ENCODE data around the gene NNT. TPM values are rescaled to one million over a fixed set of nuclear protein-coding genes. Genes with fewer than 3 reads are reported as not detected.

NNT gene
- total and polyA plus RNA-seq, 9 of the 15 experiments (the other 6 are each of a cell fraction or from before 2014, with no cell fraction given): 21.9 to 68.6 (median 42.2) TPM

DNA sequence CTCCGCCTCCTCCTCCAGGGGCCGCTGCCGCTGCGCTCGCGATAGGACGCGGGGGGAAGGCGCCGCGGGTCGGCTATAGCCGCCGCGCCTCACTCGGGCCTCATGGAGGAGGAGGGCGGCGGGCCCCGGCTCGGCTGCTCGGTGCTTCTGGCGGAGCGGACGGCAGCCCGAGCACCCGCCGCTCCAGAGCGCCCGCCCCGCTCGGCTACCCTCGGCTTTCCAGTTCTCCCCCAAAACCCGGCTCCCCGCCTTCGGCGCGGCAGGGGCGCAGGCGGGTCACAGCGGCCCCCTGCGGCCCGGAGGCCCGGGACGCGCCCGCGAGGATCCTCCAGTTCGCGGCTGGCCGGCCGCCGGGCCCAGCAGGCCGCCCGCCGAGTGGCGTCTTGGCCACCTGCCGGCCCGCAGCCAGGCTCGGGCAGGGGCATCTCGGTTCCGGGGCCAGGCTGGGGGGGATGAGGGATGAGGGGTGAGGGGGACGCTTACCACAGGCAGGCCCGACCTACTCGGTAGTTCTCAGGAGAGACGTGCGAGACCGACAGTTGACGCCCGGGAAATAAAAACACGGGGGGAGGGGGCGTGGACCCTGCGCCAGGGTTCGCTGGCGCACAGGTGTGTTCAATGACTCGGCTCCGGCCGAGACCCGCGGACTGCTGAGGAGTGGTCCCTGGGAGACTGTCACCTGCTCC lies 46.0 kb upstream of the NNT start, which contains the start of gene PAIP1 (continued):
- peak; percentile 98 for TF ChIP-seq POLR2G (IDR thresholded peaks at IDR 0.05; ENCODE audit: low read depth, low read length)
- peak; percentile 97 for TF ChIP-seq GTF2E2 (tag; IDR thresholded peaks at IDR 0.05)
- TF ChIP-seq L3MBTL2 (IDR thresholded peaks at IDR 0.05): peak; percentile 83
- TF ChIP-seq BRD4 (IDR thresholded peaks at IDR 0.05): peak; percentile 90; the same call in 1 of the 2 replicates
- peak; percentile 96 for TF ChIP-seq HMGXB4 (CRISPR knock-in tag; IDR thresholded peaks at IDR 0.05)
- TF ChIP-seq, protein P1, sequence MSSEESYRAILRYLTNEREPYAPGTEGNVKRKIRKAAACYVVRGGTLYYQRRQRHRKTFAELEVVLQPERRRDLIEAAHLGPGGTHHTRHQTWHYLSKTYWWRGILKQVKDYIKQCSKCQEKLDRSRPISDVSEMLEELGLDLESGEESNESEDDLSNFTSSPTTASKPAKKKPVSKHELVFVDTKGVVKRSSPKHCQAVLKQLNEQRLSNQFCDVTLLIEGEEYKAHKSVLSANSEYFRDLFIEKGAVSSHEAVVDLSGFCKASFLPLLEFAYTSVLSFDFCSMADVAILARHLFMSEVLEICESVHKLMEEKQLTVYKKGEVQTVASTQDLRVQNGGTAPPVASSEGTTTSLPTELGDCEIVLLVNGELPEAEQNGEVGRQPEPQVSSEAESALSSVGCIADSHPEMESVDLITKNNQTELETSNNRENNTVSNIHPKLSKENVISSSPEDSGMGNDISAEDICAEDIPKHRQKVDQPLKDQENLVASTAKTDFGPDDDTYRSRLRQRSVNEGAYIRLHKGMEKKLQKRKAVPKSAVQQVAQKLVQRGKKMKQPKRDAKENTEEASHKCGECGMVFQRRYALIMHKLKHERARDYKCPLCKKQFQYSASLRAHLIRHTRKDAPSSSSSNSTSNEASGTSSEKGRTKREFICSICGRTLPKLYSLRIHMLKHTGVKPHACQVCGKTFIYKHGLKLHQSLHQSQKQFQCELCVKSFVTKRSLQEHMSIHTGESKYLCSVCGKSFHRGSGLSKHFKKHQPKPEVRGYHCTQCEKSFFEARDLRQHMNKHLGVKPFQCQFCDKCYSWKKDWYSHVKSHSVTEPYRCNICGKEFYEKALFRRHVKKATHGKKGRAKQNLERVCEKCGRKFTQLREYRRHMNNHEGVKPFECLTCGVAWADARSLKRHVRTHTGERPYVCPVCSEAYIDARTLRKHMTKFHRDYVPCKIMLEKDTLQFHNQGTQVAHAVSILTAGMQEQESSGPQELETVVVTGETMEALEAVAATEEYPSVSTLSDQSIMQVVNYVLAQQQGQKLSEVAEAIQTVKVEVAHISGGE (CRISPR knock-in tag; IDR thresholded peaks at IDR 0.05): peak in 1 of 3 experiments; percentile 73; a peak in 2 of 6 replicates
- peak; percentile 74 for TF ChIP-seq MTA3 (IDR thresholded peaks at IDR 0.05; ENCODE audit: borderline replicate concordance)
- TF ChIP-seq ZNF57 (CRISPR knock-in tag; IDR thresholded peaks at IDR 0.05): no peak
- no peak; a peak in 1 of 4 replicates for TF ChIP-seq HDAC1 (IDR thresholded peaks at IDR 0.05)
- TF ChIP-seq ZNF282 (CRISPR knock-in tag; IDR thresholded peaks at IDR 0.05): no peak
- TF ChIP-seq RBM34 (IDR thresholded peaks at IDR 0.05; ENCODE audit: borderline replicate concordance, insufficient read depth, low read length): 0 out of 2 replicates have a peak, but pooled peaks have one; percentile 36
- TF ChIP-seq TCF7L2 (IDR thresholded peaks at IDR 0.05; ENCODE audit: low read depth, low read length): no peak
- TF ChIP-seq, protein P2, sequence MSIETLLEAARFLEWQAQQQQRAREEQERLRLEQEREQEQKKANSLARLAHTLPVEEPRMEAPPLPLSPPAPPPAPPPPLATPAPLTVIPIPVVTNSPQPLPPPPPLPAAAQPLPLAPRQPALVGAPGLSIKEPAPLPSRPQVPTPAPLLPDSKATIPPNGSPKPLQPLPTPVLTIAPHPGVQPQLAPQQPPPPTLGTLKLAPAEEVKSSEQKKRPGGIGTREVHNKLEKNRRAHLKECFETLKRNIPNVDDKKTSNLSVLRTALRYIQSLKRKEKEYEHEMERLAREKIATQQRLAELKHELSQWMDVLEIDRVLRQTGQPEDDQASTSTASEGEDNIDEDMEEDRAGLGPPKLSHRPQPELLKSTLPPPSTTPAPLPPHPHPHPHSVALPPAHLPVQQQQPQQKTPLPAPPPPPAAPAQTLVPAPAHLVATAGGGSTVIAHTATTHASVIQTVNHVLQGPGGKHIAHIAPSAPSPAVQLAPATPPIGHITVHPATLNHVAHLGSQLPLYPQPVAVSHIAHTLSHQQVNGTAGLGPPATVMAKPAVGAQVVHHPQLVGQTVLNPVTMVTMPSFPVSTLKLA (conservative IDR thresholded peaks at IDR 0.05): peak in 1 of 2 experiments; percentile 79; a peak in 3 of 4 replicates
- no peak for TF ChIP-seq ZNF561 (CRISPR knock-in tag; conservative IDR thresholded peaks at IDR 0.05)
- no peak for TF ChIP-seq NR2C1 (IDR thresholded peaks at IDR 0.05)
- TF ChIP-seq NR2C1 (tag; IDR thresholded peaks at IDR 0.05): no peak
- TF ChIP-seq, protein P3, sequence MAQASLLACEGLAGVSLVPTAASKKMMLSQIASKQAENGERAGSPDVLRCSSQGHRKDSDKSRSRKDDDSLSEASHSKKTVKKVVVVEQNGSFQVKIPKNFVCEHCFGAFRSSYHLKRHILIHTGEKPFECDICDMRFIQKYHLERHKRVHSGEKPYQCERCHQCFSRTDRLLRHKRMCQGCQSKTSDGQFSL (CRISPR knock-in tag; IDR thresholded peaks at IDR 0.05): no peak
- TF ChIP-seq, protein P3 (tag; IDR thresholded peaks at IDR 0.05): 0 out of 4 replicates have a peak, but pooled peaks of 1 of the 2 experiments have one; percentile 62
- TF ChIP-seq ERF (CRISPR knock-in tag; IDR thresholded peaks at IDR 0.05): peak; percentile 76; the same call in 1 of the 2 replicates
- TF ChIP-seq TEAD1 (CRISPR knock-in tag; IDR thresholded peaks at IDR 0.05): peak; percentile 49 to 61; a peak in 2 of 4 replicates

All from K562 (cell line).